HEK293 (cell line): Measurements from ENCODE around the gene FHDC1.

Source experiments
- CTCF ChIP-seq: fragments of 450-650 bp; formaldehyde crosslinking; IDR thresholded peaks from 2 replicates; pipeline ENCODE4 v1.5.1; 2016; ENCODE audit warnings: missing biosample characterization, missing genetic modification characterization
- KLF16 ChIP-seq: fragments of 450-650 bp; formaldehyde crosslinking; IDR thresholded peaks from 2 replicates; pipeline ENCODE4 v1.5.1; 2017; ENCODE audit warnings: missing biosample characterization, missing genetic modification characterization
- TSHZ1 ChIP-seq: fragments of 450-650 bp; formaldehyde crosslinking; IDR thresholded peaks from 2 replicates; pipeline ENCODE4 v1.5.1; 2016; ENCODE audit warnings: missing biosample characterization, missing genetic modification characterization, borderline replicate concordance
- YY1 ChIP-seq: fragments of 450-650 bp; formaldehyde crosslinking; IDR thresholded peaks from 2 replicates; pipeline ENCODE4 v1.5.1; 2018; ENCODE audit warnings: missing biosample characterization, missing genetic modification characterization
- ZBTB1 ChIP-seq: fragments of 450-650 bp; formaldehyde crosslinking; IDR thresholded peaks from 2 replicates; pipeline ENCODE4 v1.5.1; 2016; ENCODE audit warnings: missing biosample characterization, missing genetic modification characterization
- ZNF133 ChIP-seq: fragments of 450-650 bp; formaldehyde crosslinking; IDR thresholded peaks from 2 replicates; pipeline ENCODE4 v1.5.1; 2016; ENCODE audit warnings: missing biosample characterization, missing genetic modification characterization
- ZNF221 ChIP-seq: fragments of 450-650 bp; formaldehyde crosslinking; IDR thresholded peaks from 2 replicates; pipeline ENCODE4 v1.5.1; 2017; ENCODE audit warnings: missing biosample characterization, missing genetic modification characterization, borderline replicate concordance
- ZNF274 ChIP-seq, 2 experiments: fragments of 200-500 bp in 1 of 2; fragments of 450-650 bp in 1 of 2; sonication (Bioruptor generic) in 1 of 2; formaldehyde crosslinking in 1 of 2; IDR thresholded peaks; 2 replicates each; pipeline versions ENCODE4 v1.5.1 to v1.6.1; 2014 to 2016; ENCODE audit warnings: borderline replicate concordance in 1 of 2, inconsistent platforms in 1 of 2, low read length in 1 of 2, missing biosample characterization in 1 of 2, missing genetic modification characterization in 1 of 2
- ZNF530 ChIP-seq: fragments of 450-650 bp; formaldehyde crosslinking; IDR thresholded peaks from 2 replicates; pipeline ENCODE4 v1.5.1; 2016; ENCODE audit warnings: low read depth, missing biosample characterization, missing genetic modification characterization
- ZNF561 ChIP-seq: fragments of 450-650 bp; IDR thresholded peaks from 2 replicates; pipeline ENCODE4 v1.5.1; 2018; ENCODE audit warnings: missing biosample characterization, missing genetic modification characterization, borderline replicate concordance
- ZNF626 ChIP-seq: fragments of 450-650 bp; sonication (Bioruptor Pico); formaldehyde crosslinking; IDR thresholded peaks from 2 replicates; pipeline ENCODE4 v1.5.1; 2018; ENCODE audit warnings: missing biosample characterization, missing genetic modification characterization, inconsistent platforms

- no peak for TF ChIP-seq ZNF274 (IDR thresholded peaks at IDR 0.05; ENCODE audit: low read length)
- no peak for TF ChIP-seq ZNF274 (tag by site-specific recombination; IDR thresholded peaks at IDR 0.05; ENCODE audit: borderline replicate concordance)
- no peak for TF ChIP-seq CTCF (tag by site-specific recombination)
- no peak for TF ChIP-seq ZNF221
- no peak for TF ChIP-seq YY1 (tag by site-specific recombination)
- no peak for TF ChIP-seq ZNF530 (tag by site-specific recombination)
- no peak for TF ChIP-seq TSHZ1 (tag by site-specific recombination)
- no peak for TF ChIP-seq KLF16 (tag by site-specific recombination)
- no peak for TF ChIP-seq ZBTB1 (tag by site-specific recombination)
- no peak for TF ChIP-seq ZNF561 (tag by site-specific recombination)
- no peak for TF ChIP-seq ZNF133 (tag by site-specific recombination)
- no peak for TF ChIP-seq ZNF626 (tag by site-specific recombination)
Measured at GRCh38 chr4:153002110-153002509, 66.0 kb downstream of the FHDC1 start.
